Common myeloid progenitor, CD34-positive (primary cell): ENCODE results near the gene SELENOH.

ENCODE experiments used
- CTCF ChIA-PET: fragments of 350-600 bp; sonication (Branson Sonifier 250); formaldehyde crosslinking; loops from one replicate; lab custom pipeline; 2021; ENCODE audit warnings: antibody characterized with exemption; lab: Charles Lee
- POLR2A ChIA-PET: fragments of 350-600 bp; sonication (Branson Sonifier 250); formaldehyde crosslinking; loops from one replicate; lab custom pipeline; 2021; ENCODE audit warnings: antibody characterized with exemption; lab: Charles Lee
- DNase-seq, 3 donors: peaks; one replicate each; pipeline versions ENCODE4 v3.0.0 to v3.0.0-alpha.2; 2013
- H3K27ac ChIP-seq, 2 experiments: 1 replicate in 1 of 2; 2 replicates in 1 of 2; pipeline ENCODE4 v1.7.0; 2013; ENCODE audit warnings: inconsistent platforms in 2 of 2, low read length in 2 of 2, mild to moderate bottlenecking in 2 of 2, low read depth in 1 of 2, moderate library complexity in 1 of 2; ENCODE audit not compliant: severe bottlenecking in 2 of 2, insufficient read depth in 1 of 2, poor library complexity in 1 of 2
- H3K27me3 ChIP-seq, 5 experiments: replicated peaks in 2 of 5; 1 replicate in 3 of 5; 2 replicates in 2 of 5; pipeline versions ENCODE4 v1.6.1 to v1.7.0; 2013; ENCODE audit warnings: low read length in 4 of 5, mild to moderate bottlenecking in 2 of 5, moderate library complexity in 2 of 5, inconsistent platforms in 1 of 5; ENCODE audit not compliant: insufficient read depth in 5 of 5, control insufficient read depth in 4 of 5
- H3K36me3 ChIP-seq, 4 experiments: 1 replicate in 2 of 4; 2 replicates in 2 of 4; pipeline versions ENCODE4 v1.6.1 to v1.7.0; 2013; ENCODE audit warnings: low read length in 3 of 4, control low read depth in 1 of 4, mild to moderate bottlenecking in 1 of 4; ENCODE audit not compliant: control insufficient read depth in 4 of 4, insufficient read depth in 4 of 4
- H3K4me1 ChIP-seq, 4 experiments: 1 replicate in 3 of 4; 2 replicates in 1 of 4; pipeline versions ENCODE4 v1.6.1 to v1.7.1; 2013; ENCODE audit warnings: low read length in 3 of 4, mild to moderate bottlenecking in 3 of 4, control low read depth in 1 of 4, inconsistent platforms in 1 of 4, moderate library complexity in 1 of 4; ENCODE audit not compliant: control insufficient read depth in 4 of 4, insufficient read depth in 4 of 4; ENCODE audit errors: control extremely low read depth in 1 of 4
- H3K4me3 ChIP-seq, 7 experiments: 1 replicate in 4 of 7; 2 replicates in 3 of 7; pipeline versions ENCODE4 v1.5.1 to v1.7.0; 2013; ENCODE audit warnings: mild to moderate bottlenecking in 7 of 7, low read length in 6 of 7, moderate library complexity in 6 of 7, inconsistent platforms in 2 of 7, low read depth in 2 of 7, control low read depth in 1 of 7; ENCODE audit not compliant: insufficient read depth in 4 of 7, control insufficient read depth in 1 of 7; ENCODE audit errors: extremely low read depth in 1 of 7
- H3K9me3 ChIP-seq, 5 experiments: 1 replicate in 4 of 5; 2 replicates in 1 of 5; pipeline versions ENCODE4 v1.6.1 to v1.7.1; 2013; ENCODE audit warnings: low read length in 4 of 5, mild to moderate bottlenecking in 2 of 5, inconsistent platforms in 1 of 5, low read depth in 1 of 5, moderate library complexity in 1 of 5; ENCODE audit not compliant: control insufficient read depth in 4 of 5, insufficient read depth in 2 of 5; ENCODE audit errors: control extremely low read depth in 1 of 5
- WGBS: methylation state at CpG from one replicate; pipeline ENCODE4 v1.1.5; 2013; ENCODE audit not compliant: insufficient coverage; 5-methylcytosine and 5-hydroxymethylcytosine counted together

SELENOH gene

DNA sequence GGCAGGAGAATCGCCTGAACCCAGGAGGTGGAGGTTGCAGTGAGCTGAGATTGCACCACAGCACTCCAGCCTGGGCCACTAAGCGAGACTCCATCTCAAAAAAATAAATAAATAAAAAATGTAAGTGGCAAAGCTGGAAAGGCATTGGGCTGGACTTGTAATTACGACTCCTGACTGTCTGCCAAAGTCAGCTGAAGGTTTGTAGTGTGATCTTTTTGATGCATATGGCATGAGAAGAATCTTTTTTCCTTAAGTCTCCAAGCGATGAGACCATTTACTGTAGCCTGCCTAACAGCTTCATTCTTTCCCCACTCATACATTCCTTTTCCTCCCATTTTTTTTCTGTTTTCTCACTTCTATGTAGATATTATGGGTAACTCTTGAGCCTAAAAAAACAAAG, 45.1 kb downstream of the SELENOH start:
- peaks cover 0 to 7% (median 3%) of the 10 kb centered on the region in 4 experiments for H3K36me3 ChIP-seq
- no peaks in the 10 kb centered on the region for H3K27me3 ChIP-seq
- WGBS = 100% methylated on average over 2 of the region's 4 CpGs
- peak overlapping the region in 1 of 7 experiments; percentile 13 for H3K4me3 ChIP-seq
- ChIA-PET CTCF (interaction anchor here (26.8 kb wide), 1 partner anchor 17 kb away, joined by 571 read pairs; the partner anchor contains the start of gene CTNND1), POLR2A (no interaction called here)
- H3K9me3 ChIP-seq = no peaks in the 10 kb centered on the region
- peaks cover under 1 to 46% (median 10%) of the 10 kb centered on the region in 4 experiments for H3K4me1 ChIP-seq
- no peak overlapping the region for H3K27ac ChIP-seq
- DNase-seq = no peak

DNA sequence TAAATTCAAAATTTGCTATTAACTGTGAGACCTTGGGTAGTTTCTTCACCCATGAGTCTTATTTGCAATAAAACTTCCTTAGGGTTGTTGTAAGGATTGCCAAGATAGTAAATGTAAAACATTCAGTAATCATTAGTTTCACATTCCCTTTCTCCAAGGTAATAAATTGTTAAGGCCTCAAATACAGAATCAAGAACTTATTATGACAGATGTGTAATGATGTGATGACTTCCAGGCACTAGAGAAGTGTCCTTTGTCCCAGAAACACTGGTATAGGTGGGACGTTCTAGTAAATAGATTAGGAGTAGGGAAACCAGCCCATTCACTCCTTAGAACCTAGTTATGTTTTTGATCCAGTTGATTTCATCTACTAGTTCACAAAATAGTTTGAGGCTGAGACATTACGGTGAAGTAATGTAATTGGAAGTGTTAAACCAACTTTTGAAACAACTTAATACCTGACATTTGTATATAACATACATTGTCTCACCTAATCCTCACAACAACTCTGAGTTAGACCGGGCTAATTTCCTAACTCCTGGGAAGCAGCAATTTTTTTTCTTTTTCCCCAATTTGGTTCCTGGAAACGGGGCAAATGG, 45.8 kb downstream of the SELENOH start:
- H3K36me3 ChIP-seq = peaks cover 0 to 5% (median 2%) of the 10 kb centered on the region in 4 experiments
- H3K27me3 ChIP-seq = no peaks in the 10 kb centered on the region
- ChIA-PET POLR2A (no interaction called here), CTCF (interaction anchor here (26.8 kb wide), 1 partner anchor 18 kb away, joined by 571 read pairs; the partner anchor contains the start of gene CTNND1)
- DNase-seq = no peak
- H3K9me3 ChIP-seq = no peaks in the 10 kb centered on the region
- H3K4me3 ChIP-seq = no peak overlapping the region
- H3K4me1 ChIP-seq = peaks cover 7 to 51% (median 16%) of the 10 kb centered on the region in 4 experiments
- H3K27ac ChIP-seq = no peak overlapping the region
- 100% methylated on average over 1 of the region's 4 CpGs for WGBS

DNA sequence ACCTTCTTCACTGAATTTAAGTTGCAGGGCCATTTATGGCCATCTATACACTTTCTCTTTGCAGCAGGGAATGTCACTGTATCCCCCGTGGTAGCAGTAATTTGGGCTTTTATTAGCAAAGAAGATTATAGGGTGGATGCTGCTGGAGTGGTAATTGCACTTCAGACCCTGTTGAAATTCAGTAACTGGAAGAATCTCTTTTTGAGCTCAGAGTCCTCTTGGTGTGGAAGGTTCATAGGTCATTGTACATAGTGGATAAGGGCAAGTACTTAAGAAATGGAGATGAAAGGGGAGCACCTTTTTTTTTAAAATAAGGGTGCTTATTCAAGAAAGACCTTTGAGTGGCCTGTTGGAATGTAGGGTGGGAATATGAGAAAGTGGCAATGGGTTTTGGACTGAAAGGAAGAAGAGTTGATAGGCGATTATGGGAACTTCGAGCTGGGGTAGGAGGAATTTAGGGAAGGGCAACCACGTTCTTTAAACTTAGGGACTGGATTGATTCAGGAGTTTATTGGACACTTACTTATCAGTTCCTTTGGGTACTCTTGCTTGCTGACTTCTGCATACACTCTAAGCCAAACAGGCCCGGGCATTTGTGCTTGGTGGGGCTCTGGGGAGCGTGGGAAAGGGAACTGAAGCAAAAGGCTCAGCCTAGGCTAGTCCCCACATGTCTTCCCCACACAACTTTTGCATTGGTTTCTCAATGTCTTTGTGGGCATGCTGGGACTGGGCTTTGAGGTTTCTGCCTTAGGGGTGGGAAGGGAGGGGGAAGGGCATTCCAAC, 46.8 kb downstream of the SELENOH start:
- Histone ChIP-seq H3K27me3 (no peaks in the 10 kb centered on the region), H3K36me3 (peaks cover 0 to 5% (median 2%) of the 10 kb centered on the region in 4 experiments), H3K4me1 (peaks cover 10 to 60% (median 25%) of the 10 kb centered on the region in 4 experiments), H3K4me3 (peak overlapping the region in 1 of 7 experiments; percentile 24), H3K27ac (no peak overlapping the region), H3K9me3 (no peaks in the 10 kb centered on the region)
- DNase-seq = peak in 2 of 3 donors; percentile 17 to 24
- ChIA-PET CTCF (interaction anchor here (3.1 to 26.8 kb wide), 2 partner anchors 13 to 19 kb away, joined by 13 to 571 read pairs; partner anchors contain the start of gene CTNND1), POLR2A (interaction anchor here (0.6 to 0.7 kb wide), 2 partner anchors 18 to 787 kb away, joined by 3 to 5 read pairs; partner anchors contain the start of gene LPXN)
- WGBS = 84% methylated on average over 3 of the region's 6 CpGs

DNA sequence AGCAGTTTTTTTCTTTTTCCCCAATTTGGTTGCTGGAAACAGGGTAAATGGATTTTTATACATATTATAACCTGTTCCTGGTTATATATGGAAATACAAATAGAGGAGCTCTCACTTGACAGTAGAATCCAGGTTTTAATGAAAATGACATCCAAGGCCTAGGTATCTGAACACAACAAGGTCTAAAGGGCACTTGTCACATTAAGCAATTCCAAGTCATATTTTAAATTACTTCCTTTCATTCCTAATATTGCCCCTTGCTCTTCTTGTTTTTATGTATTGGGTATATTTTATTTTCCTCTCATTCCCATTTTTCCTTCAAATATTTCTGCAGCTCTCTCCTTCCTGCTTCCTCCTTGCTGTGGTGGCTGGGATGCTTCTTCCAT, 47.4 kb downstream of the SELENOH start:
- H3K27ac ChIP-seq = no peak overlapping the region
- H3K9me3 ChIP-seq = no peaks in the 10 kb centered on the region
- CTCF ChIA-PET = interaction anchor here (3.1 to 26.8 kb wide), 2 partner anchors 12 to 19 kb away, joined by 13 to 571 read pairs; partner anchors contain the start of gene CTNND1
- peaks cover 16 to 66% (median 31%) of the 10 kb centered on the region in 4 experiments for H3K4me1 ChIP-seq
- no peak overlapping the region for H3K4me3 ChIP-seq
- POLR2A ChIA-PET = interaction anchor here (0.5 to 0.6 kb wide), 2 partner anchors 27 to 121 kb away, joined by 3 to 4 read pairs; partner anchors contain the start of gene CTNND1
- peaks cover 0 to 5% (median 2%) of the 10 kb centered on the region in 4 experiments for H3K36me3 ChIP-seq
- no peak for DNase-seq
- H3K27me3 ChIP-seq = no peaks in the 10 kb centered on the region

DNA sequence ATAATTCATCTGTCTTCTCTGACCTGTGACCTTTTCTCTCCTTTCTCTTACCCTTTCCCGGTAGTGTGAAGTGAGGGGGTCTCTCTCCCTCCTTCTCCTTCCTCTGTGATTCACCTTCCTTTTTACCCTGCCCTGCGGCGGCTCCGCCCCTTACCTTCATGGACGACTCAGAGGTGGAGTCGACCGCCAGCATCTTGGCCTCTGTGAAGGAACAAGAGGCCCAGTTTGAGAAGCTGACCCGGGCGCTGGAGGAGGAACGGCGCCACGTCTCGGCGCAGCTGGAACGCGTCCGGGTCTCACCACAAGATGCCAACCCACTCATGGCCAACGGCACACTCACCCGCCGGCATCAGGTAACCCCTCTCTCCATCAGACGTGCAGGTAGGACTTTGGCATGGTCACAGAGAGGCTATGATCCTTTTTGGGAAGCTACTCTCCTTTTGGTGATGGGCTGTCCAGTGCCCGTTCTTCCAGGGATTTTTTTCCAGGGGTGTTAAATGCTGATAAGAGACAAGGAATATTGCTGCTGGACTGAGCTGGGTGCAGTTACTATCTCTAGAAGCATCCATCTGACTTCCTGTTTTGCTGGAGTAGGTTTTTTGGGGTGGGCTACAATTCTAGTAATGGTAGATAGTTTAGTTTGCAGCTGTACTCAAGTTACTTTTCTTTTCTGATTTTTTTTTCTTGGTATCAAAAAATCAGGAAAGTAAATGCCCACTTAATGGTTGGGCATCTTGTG, 50.2 kb downstream of the SELENOH start:
- no peaks in the 10 kb centered on the region for H3K27me3 ChIP-seq
- WGBS = 92% methylated on average over 18 of the region's 22 CpGs
- H3K27ac ChIP-seq = peak overlapping the region in 1 of 2 experiments; percentile 64
- ChIA-PET POLR2A (interaction anchor here (0.6 to 0.9 kb wide), 2 partner anchors 30 to 62 kb away, joined by 3 to 5 read pairs; partner anchors contain the start of gene CTNND1), CTCF (interaction anchor here (1.4 to 26.8 kb wide), 3 partner anchors 10 to 40 kb away, joined by 3 to 571 read pairs (median 7); partner anchors contain the start of genes BTBD18 and CTNND1)
- H3K4me1 ChIP-seq = peaks cover 18 to 77% (median 36%) of the 10 kb centered on the region in 4 experiments
- no peaks in the 10 kb centered on the region for H3K9me3 ChIP-seq
- DNase-seq = peak in 1 of 3 donors; percentile 13
- peaks cover 6 to 15% (median 13%) of the 10 kb centered on the region in 4 experiments for H3K36me3 ChIP-seq
- peak overlapping the region in 4 of 7 experiments; percentile 20 to 69 (median 47) for H3K4me3 ChIP-seq

DNA sequence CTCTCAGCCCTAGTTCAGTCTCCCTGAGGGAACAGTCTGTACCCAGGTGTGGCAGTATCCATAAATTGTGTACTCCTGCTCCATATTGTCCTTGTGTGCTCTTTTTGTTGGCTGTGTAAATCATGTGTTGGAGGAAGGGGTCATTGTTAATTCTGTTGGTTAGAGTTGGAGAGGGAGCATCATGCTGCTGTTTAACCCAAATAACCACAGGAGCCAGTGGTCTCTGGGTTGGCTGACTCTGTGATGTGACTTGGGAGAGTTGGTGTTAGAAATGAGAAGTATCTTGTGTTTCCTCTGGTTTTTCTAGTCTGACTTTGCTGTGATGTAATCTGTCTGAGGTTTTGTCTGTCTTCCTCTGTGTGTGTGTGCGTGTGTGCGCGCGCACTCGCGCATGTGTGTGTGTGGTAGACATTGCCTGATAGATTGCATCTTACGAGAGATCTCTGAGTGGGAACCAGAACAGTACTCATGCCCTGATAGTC, 50.8 kb downstream of the SELENOH start:
- Histone ChIP-seq H3K27ac (peak overlapping the region in 1 of 2 experiments; percentile 64), H3K27me3 (no peaks in the 10 kb centered on the region), H3K9me3 (no peaks in the 10 kb centered on the region), H3K4me3 (peak overlapping the region in 5 of 7 experiments; percentile 19 to 69 (median 46)), H3K4me1 (peaks cover 18 to 74% (median 36%) of the 10 kb centered on the region in 4 experiments), H3K36me3 (peaks cover 7 to 18% (median 16%) of the 10 kb centered on the region in 4 experiments)
- POLR2A ChIA-PET = interaction anchor here (0.6 to 1.5 kb wide), 3 partner anchors 30 to 62 kb away, joined by 3 to 5 read pairs (median 3); partner anchors contain the start of gene CTNND1
- WGBS = 0% methylated on average over 1 of the region's 7 CpGs
- peak; percentile 94 to 98 (median 98) for DNase-seq
- CTCF ChIA-PET = interaction anchor here (0.6 to 26.8 kb wide), 4 partner anchors 9 to 78 kb away, joined by 3 to 571 read pairs (median 5); partner anchors contain the start of genes BTBD18 and CTNND1
